Sciatic nerve (tissue), 2 donors: ENCODE measurements around the gene CHRDL2. TPM values are rescaled to one million over a fixed set of nuclear protein-coding genes. Genes with fewer than 3 reads are reported as not detected.
"Not testable (repeated sequence)": the region's sequence is repeated elsewhere in the genome, so short reads cannot be mapped to it uniquely, and the experiment has no call there.

Experiments
- ATAC-seq: fragments of 200-7000 bp; cut with Tn5 transposase; one replicate; pipeline ENCODE4 v1.9.1; 2020; ENCODE audit warnings: mild to moderate bottlenecking, moderate library complexity
- DNase-seq: peaks from one replicate; pipeline ENCODE4 v3.0.0-alpha.2; 2020; ENCODE audit warnings: low spot score
- intact Hi-C: fragments of 100-400 bp; cut with DNase I; formaldehyde crosslinking; loops from one replicate; pipeline ENCODE4 v1.14.2; 2022
- total RNA-seq: library from RNA; stranded (reverse); fragmentation: NEBNext Ultra II Directional; extraction: Animal tissue kit (Norgen Biotek cat#: 25700); gene quantifications from one replicate; pipeline ENCODE4 v1.2.1, GENCODE V29; 2021
- donor health status: DM: no; HTN: no; CAD: no.
- donor health status: DM: no; HTN: no; CAD: no.

CHRDL2 gene, protein sequence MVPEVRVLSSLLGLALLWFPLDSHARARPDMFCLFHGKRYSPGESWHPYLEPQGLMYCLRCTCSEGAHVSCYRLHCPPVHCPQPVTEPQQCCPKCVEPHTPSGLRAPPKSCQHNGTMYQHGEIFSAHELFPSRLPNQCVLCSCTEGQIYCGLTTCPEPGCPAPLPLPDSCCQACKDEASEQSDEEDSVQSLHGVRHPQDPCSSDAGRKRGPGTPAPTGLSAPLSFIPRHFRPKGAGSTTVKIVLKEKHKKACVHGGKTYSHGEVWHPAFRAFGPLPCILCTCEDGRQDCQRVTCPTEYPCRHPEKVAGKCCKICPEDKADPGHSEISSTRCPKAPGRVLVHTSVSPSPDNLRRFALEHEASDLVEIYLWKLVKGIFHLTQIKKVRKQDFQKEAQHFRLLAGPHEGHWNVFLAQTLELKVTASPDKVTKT
- total RNA-seq = 0.89 TPM

DNA sequence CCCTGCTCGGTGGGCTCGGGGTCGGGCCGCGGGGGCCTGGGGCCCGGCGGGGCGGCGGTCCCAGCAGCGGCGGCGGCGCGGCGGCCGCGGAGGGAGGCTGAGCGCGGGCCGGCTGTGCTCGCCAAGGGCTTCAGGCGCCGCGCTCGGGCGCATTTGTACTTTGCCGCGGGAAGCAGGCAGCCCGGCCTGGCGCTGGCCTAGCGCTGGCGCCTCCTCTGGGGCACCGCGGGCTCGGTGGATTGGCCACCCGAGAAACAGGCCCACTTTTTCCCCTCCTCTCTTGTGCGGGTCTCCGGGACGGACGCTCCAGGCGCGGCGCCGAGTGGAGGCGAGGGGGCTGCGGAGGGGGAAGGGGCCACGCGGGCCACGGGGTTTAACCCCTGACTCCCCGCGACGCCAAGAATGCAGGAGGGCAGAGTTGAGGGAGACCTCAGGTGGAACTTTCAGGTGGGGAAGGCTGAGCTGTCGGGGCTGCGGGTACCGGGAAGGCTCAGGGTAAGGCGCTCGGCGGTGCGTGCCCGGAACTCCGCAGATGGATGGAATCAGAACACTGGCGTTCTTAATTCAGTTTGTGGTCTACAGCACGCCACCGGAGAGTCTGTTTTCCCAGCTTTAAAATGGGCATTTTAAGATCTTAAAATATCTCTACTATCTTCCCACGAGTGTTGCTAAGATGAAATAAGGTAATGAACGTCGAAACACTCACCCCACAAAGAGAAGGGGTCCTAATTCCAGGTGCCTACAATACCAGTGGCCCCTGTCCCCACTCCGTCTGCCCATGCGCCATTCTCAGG is at the start of gene CHRDL2:
Gene CHRDL2, minus strand, starts transcription at position 126 of the 794 bp plus-strand sequence. CDS start 538 bp downstream, outside the sequence.
- DNase-seq (no peak), ATAC-seq (no peak)
- intact Hi-C loops = loop anchor here (10.0 kb wide), 1 partner anchor 127 kb away; no protein-coding TSS in a partner anchor

DNA sequence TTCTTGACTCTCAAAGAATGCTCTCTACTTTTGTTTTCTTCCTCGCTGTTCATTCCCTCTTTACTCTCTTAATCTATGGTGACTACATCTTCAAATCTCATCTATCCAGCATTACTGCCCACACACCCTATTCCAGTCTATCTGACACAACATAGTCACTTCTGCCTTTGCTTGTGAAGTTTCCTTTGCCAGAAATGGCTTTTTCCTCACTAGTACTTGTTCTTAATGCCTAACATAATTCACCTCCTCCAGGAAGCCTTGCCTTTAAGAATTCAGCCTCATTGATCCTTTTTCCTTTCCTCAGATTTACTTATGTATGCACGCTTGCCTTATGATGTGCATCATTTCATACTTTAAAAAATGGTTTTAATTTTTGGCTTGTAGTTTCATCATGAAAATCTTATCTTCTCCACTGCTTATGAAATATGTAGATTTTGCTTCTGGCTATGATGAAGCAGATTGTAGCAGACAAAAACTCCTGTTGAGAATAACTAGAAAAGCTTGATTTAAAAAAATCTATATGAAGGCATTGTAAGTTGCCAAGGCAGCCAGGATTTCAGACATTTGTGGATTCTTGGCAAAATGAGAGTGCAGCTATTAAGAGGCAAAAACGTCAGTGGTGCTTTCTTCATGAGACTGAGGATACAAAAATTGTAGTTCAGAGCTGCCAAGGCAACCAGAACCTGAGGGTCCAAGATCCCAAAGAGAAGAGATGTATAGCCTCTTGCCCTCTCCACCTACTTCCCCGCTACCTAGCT is 49.2 kb upstream of the CHRDL2 start:
- intact Hi-C loops = no loop called here
- DNase-seq = no peak
- no peak for ATAC-seq

DNA sequence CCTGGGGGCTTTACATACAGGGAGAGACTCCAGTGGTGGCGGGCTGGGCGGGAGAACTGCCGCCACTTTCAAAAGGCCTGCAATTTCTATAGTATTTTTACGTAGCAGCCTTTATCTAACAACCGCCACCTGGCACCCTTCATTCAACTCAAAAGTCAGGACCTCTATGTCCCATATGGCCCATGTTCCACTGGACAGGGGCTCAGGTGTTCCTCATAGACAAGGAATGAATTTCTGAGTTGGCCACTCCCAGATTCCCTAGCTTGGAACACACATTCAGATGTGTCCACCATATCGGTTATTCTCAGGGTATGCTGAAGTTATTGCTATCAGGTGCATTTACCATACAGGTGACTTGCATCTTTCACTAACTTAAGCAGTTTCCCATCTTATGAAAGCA is 47.4 kb upstream of the CHRDL2 start:
- no peak for ATAC-seq
- no peak for DNase-seq
- intact Hi-C loops = no loop called here

DNA sequence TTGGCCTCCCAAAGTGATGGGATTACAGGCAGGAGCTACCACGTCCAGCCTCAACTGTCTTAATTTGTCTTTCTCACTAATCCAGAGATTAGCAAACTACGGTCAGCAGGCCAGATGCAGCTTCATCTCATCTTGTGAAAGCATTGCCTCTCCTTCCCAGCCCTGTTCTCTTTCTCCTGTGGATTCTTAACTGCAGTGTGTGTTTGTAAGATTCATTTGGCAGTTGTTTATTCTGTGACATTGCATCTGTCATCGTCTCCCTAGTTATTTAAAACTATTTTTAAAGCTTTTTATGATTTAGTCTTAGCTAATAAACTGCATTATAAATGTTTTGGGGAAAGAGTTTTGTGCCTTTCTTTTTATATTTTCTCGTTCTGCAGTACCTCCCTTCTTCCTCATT is 46.7 kb upstream of the CHRDL2 start:
- intact Hi-C loops = no loop called here
- DNase-seq (no peak), ATAC-seq (no peak)

DNA sequence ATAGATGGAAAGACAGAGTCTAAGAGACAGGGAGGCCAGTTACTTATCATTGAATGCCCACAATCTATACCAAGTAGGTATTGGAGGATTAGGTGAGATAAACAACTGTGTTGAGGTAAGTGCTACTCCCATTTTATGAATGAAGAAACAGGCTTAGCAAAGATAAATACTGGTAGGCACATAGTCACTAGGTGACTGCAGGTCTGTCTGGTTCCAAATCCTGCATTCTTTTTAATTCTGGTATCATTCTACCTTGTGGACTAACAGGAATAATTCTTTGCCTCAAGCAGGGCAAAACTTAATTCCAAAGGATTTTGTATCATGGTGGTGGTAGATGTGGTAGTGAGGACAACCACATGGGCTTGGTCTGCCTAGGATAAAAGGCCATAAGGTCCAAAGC is 45.8 kb upstream of the CHRDL2 start:
- DNase-seq = no peak
- no peak for ATAC-seq
- intact Hi-C loops = no loop called here

DNA sequence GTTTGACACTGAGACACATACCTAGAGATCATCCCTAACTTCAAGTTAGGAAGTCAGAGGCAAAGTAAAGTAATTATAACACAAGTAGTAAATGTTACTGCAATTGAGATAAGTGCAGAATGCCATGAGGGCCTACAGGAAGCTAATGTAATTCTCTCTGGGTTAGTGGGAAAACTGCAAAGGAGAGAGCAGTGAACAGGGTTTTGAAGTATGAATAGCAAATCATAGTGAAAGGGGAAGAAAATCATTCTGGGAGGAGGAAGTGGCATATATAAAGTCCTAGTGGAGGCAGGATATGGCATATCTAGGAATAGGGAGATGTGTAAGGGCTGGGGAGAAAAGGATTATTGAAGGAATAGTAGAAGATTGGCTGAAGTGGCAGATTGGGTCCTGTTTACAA is 45.3 kb upstream of the CHRDL2 start:
- ATAC-seq = no peak
- intact Hi-C loops = no loop called here
- no peak for DNase-seq

DNA sequence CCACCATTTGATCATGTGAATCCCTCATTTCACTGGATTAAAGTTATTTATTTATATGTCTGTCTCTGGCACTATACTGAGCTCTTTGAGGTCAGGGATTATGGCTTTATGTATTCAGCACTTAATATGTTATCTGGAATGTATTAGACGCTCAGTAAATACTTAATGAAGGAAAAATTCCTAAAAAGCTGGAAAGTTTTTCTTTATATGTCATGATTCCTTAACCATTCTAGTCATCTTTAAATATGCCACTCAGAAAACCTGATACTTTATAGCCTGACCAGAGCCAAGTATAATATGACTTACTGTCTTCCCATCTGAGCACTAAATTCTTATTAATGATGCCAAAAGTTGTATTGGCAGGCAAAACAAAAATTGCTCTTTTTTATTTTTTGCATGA is 44.5 kb upstream of the CHRDL2 start:
- DNase-seq = no peak
- intact Hi-C loops = no loop called here
- ATAC-seq = no peak

DNA sequence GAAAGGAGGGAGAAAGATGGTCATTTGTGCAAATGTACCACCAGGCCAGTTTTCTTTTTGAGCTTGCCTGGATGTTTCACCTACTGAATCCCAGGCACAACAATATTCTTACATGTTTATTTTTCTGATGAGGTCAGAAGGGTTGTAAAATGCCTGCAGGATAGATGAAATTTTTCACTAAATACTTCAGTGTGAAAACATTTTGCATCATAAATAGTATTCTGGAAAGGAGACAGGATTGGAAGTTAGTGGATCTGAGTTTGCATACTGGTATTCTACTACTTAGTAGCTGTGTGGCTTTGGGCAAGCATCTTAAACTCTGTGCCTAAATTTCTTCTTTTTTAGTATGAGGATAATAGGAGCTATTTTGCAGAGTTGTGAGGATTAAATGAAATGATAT is 42.2 kb upstream of the CHRDL2 start:
- ATAC-seq (no peak), DNase-seq (no peak)
- intact Hi-C loops = no loop called here

DNA sequence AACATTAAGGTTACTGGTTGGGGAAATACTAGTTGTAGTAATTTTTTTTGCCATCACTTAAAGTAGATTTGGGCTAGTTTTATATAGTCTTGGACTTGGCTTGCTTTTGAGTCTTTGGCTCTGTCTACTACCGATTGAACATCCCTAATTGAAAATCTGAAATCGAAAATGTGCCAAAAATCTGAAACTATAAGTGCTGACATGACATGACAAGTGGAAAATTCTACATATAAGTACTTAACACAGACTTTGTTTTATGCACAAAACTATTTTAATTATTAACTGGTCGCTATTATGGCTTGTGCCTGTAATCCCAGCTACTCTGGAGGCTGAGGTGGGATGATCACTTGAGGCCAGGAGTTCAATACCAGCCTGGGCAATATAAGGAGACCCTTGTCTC is 39.9 kb upstream of the CHRDL2 start:
- DNase-seq (no peak), ATAC-seq (no peak)
- intact Hi-C loops = no loop called here

DNA sequence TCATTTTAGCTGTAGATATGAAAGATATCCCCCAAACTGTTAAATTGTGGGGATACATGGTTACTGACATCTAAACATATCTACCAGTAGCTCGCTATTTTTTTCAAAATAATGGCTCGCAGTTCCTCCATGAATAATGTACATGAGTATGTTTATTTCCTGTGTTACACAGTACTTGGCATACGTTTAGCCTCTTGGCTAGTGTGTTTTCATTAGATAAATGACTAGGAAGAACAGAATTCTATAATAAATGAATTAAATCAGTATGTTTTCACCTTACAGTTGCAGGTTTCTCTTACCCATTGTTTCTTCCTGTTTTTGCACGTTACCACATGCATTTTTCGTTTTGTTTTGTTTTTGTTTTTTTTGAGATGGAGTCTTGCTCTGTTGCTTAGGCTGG is 39.2 kb upstream of the CHRDL2 start:
- ATAC-seq = no peak
- intact Hi-C loops = no loop called here
- no peak for DNase-seq

DNA sequence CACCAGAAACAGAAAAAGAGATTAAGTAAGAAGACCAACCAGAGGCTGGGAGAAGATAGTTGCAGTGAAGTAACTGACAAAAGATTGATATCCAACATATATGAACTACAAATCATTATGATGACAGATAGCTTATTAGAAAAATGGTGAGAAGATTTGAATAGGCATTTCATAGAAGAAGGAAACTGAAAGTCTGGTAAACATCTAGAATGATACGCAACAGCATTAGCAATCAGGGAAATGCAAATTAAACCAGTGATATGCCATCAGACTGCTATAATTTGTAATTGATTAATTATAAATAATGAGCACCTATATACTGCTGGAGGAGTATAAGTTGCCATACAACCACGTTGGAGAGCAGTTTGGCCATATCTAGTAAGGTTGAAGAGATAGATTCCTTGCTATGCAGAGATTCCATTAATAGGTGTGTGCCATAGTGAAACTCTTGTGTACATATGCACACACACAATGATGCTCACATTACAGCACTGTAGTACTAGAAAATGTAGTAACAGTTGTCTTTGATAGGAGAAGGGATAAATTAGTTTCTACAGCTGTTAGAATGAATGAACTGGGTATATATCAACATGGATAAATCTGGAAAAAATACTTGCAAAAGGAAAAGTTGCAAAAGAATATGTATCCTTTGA is 38.0 kb upstream of the CHRDL2 start:
- no peak for ATAC-seq
- DNase-seq = no peak
- intact Hi-C loops = loop anchor here (5.0 kb wide), 1 partner anchor 958 kb away; no protein-coding TSS in a partner anchor

DNA sequence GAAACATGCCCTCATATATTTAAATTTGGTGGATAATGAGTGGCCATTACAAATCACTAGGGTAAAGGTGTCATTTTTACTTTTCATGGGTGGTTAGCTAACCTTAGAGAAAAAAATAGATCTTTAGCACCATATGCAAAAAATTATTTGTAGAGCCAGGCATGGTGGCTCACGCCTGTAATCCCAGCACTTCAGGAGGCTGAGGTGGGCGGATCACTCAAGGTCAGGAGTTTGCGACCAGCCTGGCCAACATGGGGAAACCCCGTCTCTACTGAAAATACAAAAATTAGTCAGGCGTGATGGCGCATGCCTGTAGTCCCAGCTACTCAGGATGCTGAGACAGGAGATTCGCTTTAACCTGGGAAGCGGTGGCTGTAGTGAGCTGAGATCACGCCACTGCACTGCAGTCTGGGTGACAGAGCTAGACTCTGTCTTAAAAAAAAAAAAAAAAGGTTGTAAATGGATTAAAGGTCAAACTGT is 37.0 kb upstream of the CHRDL2 start:
- intact Hi-C loops = loop anchor here (5.0 kb wide), 1 partner anchor 959 kb away; no protein-coding TSS in a partner anchor
- not testable (repeated sequence) for ATAC-seq, DNase-seq

DNA sequence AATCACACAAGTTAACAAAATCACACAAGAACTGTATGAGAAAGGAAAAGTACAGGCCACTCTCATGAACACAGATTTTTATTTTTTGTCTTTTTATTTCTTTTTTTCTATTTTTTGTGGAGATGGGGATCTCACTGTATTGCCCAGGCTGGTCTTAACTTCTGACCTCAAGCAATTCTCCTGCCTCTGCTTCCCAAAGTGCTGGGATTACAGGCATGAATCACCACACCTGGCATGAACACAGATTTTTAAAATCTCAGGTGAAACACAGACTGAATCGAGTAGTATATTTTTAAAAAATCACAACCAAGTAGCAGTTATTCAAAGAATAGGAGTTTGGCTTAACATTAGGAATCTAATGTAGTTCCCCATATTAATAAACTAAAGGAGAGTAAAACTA is 35.7 kb upstream of the CHRDL2 start:
- ATAC-seq (no peak), DNase-seq (no peak)
- intact Hi-C loops = loop anchor here (5.0 kb wide), 1 partner anchor 960 kb away; no protein-coding TSS in a partner anchor

DNA sequence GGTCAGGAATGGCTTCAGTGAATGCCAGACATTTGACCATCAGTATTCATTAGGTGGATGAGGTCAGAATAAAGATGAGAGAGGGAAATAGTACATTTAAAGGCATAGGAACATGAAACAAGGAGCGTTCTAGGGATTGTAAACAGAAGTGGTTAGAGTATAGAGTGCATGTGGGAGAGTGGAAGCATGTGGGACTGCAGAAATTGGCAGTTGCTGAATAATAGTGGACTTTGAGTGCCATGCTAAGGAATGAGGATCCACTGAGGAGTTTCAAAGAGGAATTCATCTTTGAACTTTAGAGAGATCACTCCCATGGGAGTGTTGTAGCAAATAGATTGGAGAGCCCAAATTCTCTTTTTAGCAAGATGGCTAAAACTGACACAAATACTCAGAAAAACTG is 25.3 kb upstream of the CHRDL2 start:
- no peak for ATAC-seq
- DNase-seq = no peak
- intact Hi-C loops = no loop called here

DNA sequence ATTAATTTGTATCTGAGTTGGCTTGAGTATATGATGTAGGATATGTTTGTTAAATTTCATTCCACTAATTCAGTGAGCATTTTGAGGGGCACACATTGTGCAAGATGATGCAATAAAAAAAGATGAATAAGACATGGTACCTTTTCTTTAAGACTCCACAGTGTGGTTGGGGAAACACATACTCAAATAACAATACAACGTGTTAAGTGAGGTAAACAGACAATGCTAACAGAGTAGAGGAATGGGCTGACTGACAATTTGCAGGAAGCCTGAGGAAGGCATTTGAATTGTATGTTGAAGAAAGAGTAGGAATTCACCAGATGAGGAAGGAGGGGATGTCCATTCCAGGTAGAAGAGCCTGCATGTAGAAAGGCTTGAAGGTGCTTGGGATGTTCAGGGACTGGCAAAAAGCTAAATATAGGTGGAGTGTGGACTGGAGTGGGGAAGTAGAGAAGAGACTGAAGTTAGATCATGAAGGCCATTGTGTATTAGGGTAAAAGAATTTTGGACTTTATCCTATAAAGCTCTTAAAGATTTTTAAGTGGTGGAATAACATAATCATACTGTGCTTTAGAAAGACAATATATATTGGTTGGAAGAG is 24.3 kb upstream of the CHRDL2 start:
- intact Hi-C loops = no loop called here
- DNase-seq (no peak), ATAC-seq (no peak)

DNA sequence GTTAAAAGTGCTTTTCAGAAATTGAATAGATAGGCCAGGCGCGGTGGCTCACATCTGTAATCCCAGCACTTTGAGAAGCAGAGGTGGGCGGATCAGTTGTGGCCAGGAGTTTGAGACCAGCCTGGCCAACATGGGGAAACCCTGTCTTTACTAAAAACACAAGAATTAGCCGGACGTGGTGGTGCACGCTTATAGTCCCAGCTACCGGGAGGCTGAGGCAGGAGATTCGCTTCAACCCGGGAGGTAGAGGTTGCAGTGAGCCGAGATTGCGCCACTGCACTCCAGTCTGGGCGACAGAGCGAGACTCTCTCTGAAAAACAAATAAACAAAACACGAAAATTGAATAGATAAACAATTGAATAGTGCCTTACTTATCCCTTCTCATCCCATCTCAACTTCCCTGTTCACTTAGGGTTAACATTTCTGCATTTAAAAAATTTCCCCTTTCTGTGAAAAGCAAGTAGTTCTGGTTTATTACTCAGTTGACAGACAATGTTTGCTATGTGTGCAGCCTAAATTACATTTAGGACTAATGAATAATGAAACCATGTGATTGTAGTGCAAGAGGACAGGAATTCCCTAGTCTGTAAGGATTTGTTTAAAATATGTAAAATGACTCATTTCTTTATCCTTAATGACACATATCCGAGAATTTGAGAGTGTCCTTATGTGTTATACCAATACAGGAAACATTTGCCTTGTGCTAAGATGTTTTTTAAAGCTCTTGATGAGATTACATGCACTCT is 23.5 kb upstream of the CHRDL2 start:
- no peak for ATAC-seq
- no peak for DNase-seq
- intact Hi-C loops = no loop called here

DNA sequence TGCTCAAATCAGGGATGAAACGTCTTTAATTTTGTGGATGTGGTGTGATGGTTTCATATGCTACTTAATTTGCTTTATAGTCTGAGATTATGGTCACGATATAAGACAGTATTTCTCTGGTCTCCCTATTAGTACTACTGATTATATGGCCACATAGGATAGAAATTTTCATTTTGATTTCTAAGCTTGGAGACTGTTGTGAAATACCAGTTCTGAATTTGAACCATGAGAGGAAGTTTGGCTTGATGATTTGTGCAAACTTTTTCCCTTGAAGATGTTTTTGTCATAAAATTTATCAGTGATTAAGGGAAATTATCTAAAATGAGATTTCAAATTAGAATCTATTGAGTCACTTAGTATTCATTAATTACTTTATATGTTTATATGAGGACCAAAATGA is 20.1 kb upstream of the CHRDL2 start:
- DNase-seq = no peak
- intact Hi-C loops = no loop called here
- ATAC-seq = no peak

DNA sequence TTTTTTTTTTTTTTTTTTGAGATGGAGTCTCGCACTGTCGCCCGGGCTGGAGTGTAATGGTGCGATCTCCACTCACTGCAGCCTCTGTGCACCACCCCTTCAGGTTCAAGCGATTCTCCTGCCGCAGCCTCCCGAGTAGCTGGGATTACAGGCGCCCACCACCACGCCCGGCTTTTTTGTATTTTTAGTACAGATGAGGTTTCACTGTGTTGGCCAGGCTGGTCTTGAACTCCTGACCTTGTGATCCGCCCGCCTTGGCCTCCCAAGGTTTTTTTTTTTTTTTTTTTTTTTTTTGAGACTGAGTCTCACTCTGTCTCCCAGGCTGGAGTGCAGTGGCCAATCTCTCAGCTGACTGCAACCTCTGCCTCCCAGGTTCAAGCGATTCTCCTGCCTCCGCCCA is 19.4 kb upstream of the CHRDL2 start:
- DNase-seq, ATAC-seq, intact Hi-C loops: not testable (repeated sequence)
